Body of pancreas (tissue), 4 donors: ENCODE measurements around the gene BASP1.

Experiments
- POLR2A ChIP-seq, 3 donors: fragments of 450-650 bp; IDR thresholded peaks; one replicate each; pipeline ENCODE4 v1.6.1; 2016; ENCODE audit warnings: antibody characterized with exemption in 3 of 3, mild to moderate bottlenecking in 2 of 3
- TF ChIP-seq, protein P1 (sequence below), 7 experiments: fragments of 450-650 bp in 4 of 7; fragments of 200-600 bp in 3 of 7; sonication (generic) in 3 of 7; IDR thresholded peaks; one replicate each; pipeline ENCODE4 v1.5.1; 2016 to 2019; ENCODE audit warnings: antibody characterized with exemption in 7 of 7

DNA sequence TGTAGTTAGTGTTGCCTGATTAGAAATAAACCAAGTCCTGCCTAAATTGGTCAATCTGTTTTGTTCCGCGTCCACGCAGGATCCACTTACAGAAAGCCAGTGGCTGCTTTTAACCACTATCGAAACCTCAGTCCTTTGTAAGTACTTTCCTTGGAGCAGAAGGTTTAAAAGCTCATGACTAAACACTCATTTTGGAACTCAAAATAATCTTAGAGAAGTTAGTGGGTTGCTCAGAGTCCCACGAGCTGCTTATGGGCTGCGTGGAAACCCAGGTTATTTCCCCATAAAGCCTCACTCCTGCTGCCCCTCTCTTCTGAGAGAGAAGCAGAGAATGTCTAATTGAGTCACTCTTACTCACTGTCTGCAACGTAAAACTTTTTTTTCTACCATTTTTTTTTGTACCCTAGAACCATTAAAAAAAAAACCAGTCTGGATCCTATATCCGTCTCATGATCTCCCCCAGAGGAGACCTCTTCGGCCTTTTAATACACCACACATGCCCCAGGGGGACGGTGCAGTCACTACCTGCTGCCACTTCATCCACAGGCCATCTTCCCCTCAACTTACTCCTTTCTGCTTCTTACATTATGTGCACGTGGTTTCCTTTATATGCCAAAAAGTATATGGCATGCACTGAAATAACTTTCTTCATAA, 7.6 kb downstream of the BASP1 start:
- TF ChIP-seq, protein P1, sequence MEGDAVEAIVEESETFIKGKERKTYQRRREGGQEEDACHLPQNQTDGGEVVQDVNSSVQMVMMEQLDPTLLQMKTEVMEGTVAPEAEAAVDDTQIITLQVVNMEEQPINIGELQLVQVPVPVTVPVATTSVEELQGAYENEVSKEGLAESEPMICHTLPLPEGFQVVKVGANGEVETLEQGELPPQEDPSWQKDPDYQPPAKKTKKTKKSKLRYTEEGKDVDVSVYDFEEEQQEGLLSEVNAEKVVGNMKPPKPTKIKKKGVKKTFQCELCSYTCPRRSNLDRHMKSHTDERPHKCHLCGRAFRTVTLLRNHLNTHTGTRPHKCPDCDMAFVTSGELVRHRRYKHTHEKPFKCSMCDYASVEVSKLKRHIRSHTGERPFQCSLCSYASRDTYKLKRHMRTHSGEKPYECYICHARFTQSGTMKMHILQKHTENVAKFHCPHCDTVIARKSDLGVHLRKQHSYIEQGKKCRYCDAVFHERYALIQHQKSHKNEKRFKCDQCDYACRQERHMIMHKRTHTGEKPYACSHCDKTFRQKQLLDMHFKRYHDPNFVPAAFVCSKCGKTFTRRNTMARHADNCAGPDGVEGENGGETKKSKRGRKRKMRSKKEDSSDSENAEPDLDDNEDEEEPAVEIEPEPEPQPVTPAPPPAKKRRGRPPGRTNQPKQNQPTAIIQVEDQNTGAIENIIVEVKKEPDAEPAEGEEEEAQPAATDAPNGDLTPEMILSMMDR (IDR thresholded peaks at IDR 0.05) = no peak
- no peak for TF ChIP-seq POLR2A (IDR thresholded peaks at IDR 0.05)
